ENCODE data around the gene WFDC5. TPM values are rescaled to one million over a fixed set of nuclear protein-coding genes. Genes with fewer than 3 reads are reported as not detected.

The WFDC5 gene
- total and polyA plus RNA-seq, 2 donors (not counting 3 experiments of a cell fraction or from before 2014, with no cell fraction given), result not detected

Other genes with a start within 250 kb of the WFDC5 start
- gene YWHAB, start 229.5 kb downstream of the WFDC5 start, total RNA-seq, result 255 and 256 TPM in 2 replicates
- 45.9 and 65.9 TPM in 2 replicates for gene YWHAB, start 229.5 kb downstream of the WFDC5 start, polyA plus RNA-seq
- 7.5 and 7.8 TPM in 2 replicates for gene PABPC1L, start 205.1 kb downstream of the WFDC5 start, total RNA-seq
- gene PABPC1L, start 205.1 kb downstream of the WFDC5 start, polyA plus RNA-seq, result 12.6 and 14.2 TPM in 2 replicates
- gene TOMM34, start 154.8 kb downstream of the WFDC5 start, total RNA-seq, result 37.0 and 44.2 TPM in 2 replicates
- 36.3 and 36.9 TPM in 2 replicates for gene TOMM34, start 154.8 kb downstream of the WFDC5 start, polyA plus RNA-seq
- 28.2 and 29.6 TPM in 2 replicates for gene STK4, start 148.7 kb downstream of the WFDC5 start, total RNA-seq
- 7.0 and 9.1 TPM in 2 replicates for gene STK4, start 148.7 kb downstream of the WFDC5 start, polyA plus RNA-seq
- gene KCNS1, start 14.0 kb downstream of the WFDC5 start, total RNA-seq, result 0.23 and 0.29 TPM in 2 replicates
- gene KCNS1, start 14.0 kb downstream of the WFDC5 start, polyA plus RNA-seq, result 0.14 and 0.29 TPM in 2 replicates
- gene WFDC12, start 9.3 kb upstream of the WFDC5 start, total RNA-seq, result not detected in 2 replicates
- gene WFDC12, start 9.3 kb upstream of the WFDC5 start, polyA plus RNA-seq, result not detected in 2 replicates
- gene PI3, start 59.7 kb upstream of the WFDC5 start, total RNA-seq, result not detected in 2 replicates
- not detected in 2 replicates for gene PI3, start 59.7 kb upstream of the WFDC5 start, polyA plus RNA-seq
- not detected in 2 replicates for gene SEMG1, start 91.9 kb upstream of the WFDC5 start, total RNA-seq
- not detected in 2 replicates for gene SEMG1, start 91.9 kb upstream of the WFDC5 start, polyA plus RNA-seq
- gene SEMG2, start 106.2 kb upstream of the WFDC5 start, total RNA-seq, result not detected in 2 replicates
- gene SEMG2, start 106.2 kb upstream of the WFDC5 start, polyA plus RNA-seq, result not detected in 2 replicates
- gene SLPI, start 139.4 kb upstream of the WFDC5 start, total RNA-seq, result not detected in 2 replicates
- gene SLPI, start 139.4 kb upstream of the WFDC5 start, polyA plus RNA-seq, result not detected in 2 replicates
- not detected in 2 replicates for gene RBPJL, start 191.7 kb upstream of the WFDC5 start, total RNA-seq
- not detected in 2 replicates for gene RBPJL, start 191.7 kb upstream of the WFDC5 start, polyA plus RNA-seq
- gene MATN4, start 193.1 kb upstream of the WFDC5 start, total RNA-seq, result 0.14 TPM in 1 of 2 replicates, not detected in the other
- 0.10 and 0.11 TPM in 2 replicates for gene MATN4, start 193.1 kb upstream of the WFDC5 start, polyA plus RNA-seq
- 28.7 and 32.0 TPM in 2 replicates for gene SDC4, start 233.2 kb upstream of the WFDC5 start, total RNA-seq
- 23.1 and 26.3 TPM in 2 replicates for gene SDC4, start 233.2 kb upstream of the WFDC5 start, polyA plus RNA-seq
- gene SYS1, start 248.0 kb upstream of the WFDC5 start, total RNA-seq, result 22.3 and 27.4 TPM in 2 replicates
- 79.6 and 91.8 TPM in 2 replicates for gene SYS1, start 248.0 kb upstream of the WFDC5 start, polyA plus RNA-seq